Measurements from ENCODE around the gene GPR52. TPM values are rescaled to one million over a fixed set of nuclear protein-coding genes. Genes with fewer than 3 reads are reported as not detected.

The GPR52 gene
- total RNA-seq, 1 donor from 2014 or later = 1.1 TPM

- no peak for TF ChIP-seq CTCF (IDR thresholded peaks at IDR 0.05; ENCODE audit: partially characterized antibody, unreplicated experiment)
- H3K27ac Mint-ChIP-seq (ENCODE audit: unreplicated experiment) = no peak overlapping the region
- H3K4me1 Mint-ChIP-seq (ENCODE audit: low read depth, unreplicated experiment) = no peaks in the 10 kb centered on the region
- no peaks in the 10 kb centered on the region for H3K36me3 Mint-ChIP-seq (ENCODE audit: unreplicated experiment)
- no peak overlapping the region for H3K4me3 Mint-ChIP-seq (ENCODE audit: unreplicated experiment)
- DNase-seq = no peak
- no peaks in the 10 kb centered on the region for H3K27me3 Mint-ChIP-seq (ENCODE audit: unreplicated experiment)
- H3K9me3 Mint-ChIP-seq (ENCODE audit: unreplicated experiment) = peaks cover 3% of the 10 kb centered on the region
These were observed 1.2 kb downstream of the GPR52 start for GRCh38 chr1:174448974-174449373.

GRCh38 chr1:174451408-174451807 is 3.6 kb downstream of the GPR52 start:
- H3K9me3 Mint-ChIP-seq (ENCODE audit: unreplicated experiment) = no peaks in the 10 kb centered on the region
- no peak for DNase-seq

GRCh38 chr1:174465855-174466254 is 18.1 kb downstream of the GPR52 start:
- Mint-ChIP-seq H3K4me3 (ENCODE audit: unreplicated experiment) (no peak overlapping the region), H3K27ac (ENCODE audit: unreplicated experiment) (no peak overlapping the region), H3K9me3 (ENCODE audit: unreplicated experiment) (no peaks in the 10 kb centered on the region), H3K4me1 (ENCODE audit: low read depth, unreplicated experiment) (no peaks in the 10 kb centered on the region), H3K36me3 (ENCODE audit: unreplicated experiment) (no peaks in the 10 kb centered on the region), H3K27me3 (ENCODE audit: unreplicated experiment) (no peaks in the 10 kb centered on the region)
- no peak for TF ChIP-seq CTCF (IDR thresholded peaks at IDR 0.05; ENCODE audit: partially characterized antibody, unreplicated experiment)
- no peak for DNase-seq

More at GRCh38 chr1:174451408-174451807, 3.6 kb downstream of the GPR52 start:
- no peak for TF ChIP-seq CTCF (IDR thresholded peaks at IDR 0.05; ENCODE audit: partially characterized antibody, unreplicated experiment)
- H3K4me1 Mint-ChIP-seq (ENCODE audit: low read depth, unreplicated experiment) = no peaks in the 10 kb centered on the region
- H3K27me3 Mint-ChIP-seq (ENCODE audit: unreplicated experiment) = no peaks in the 10 kb centered on the region
- no peak overlapping the region for H3K27ac Mint-ChIP-seq (ENCODE audit: unreplicated experiment)
- no peak overlapping the region for H3K4me3 Mint-ChIP-seq (ENCODE audit: unreplicated experiment)
- no peaks in the 10 kb centered on the region for H3K36me3 Mint-ChIP-seq (ENCODE audit: unreplicated experiment)

- Mint-ChIP-seq H3K36me3 (ENCODE audit: unreplicated experiment) (no peaks in the 10 kb centered on the region), H3K9me3 (ENCODE audit: unreplicated experiment) (no peaks in the 10 kb centered on the region), H3K4me3 (ENCODE audit: unreplicated experiment) (no peak overlapping the region), H3K27ac (ENCODE audit: unreplicated experiment) (no peak overlapping the region), H3K4me1 (ENCODE audit: low read depth, unreplicated experiment) (no peaks in the 10 kb centered on the region), H3K27me3 (ENCODE audit: unreplicated experiment) (no peaks in the 10 kb centered on the region)
- TF ChIP-seq CTCF (IDR thresholded peaks at IDR 0.05; ENCODE audit: partially characterized antibody, unreplicated experiment) = no peak
- no peak for DNase-seq
These were observed 18.8 kb downstream of the GPR52 start for GRCh38 chr1:174466607-174467006.

GRCh38 chr1:174469052-174469451 is 21.3 kb downstream of the GPR52 start:
- Mint-ChIP-seq H3K27me3 (ENCODE audit: unreplicated experiment) (no peaks in the 10 kb centered on the region), H3K9me3 (ENCODE audit: unreplicated experiment) (no peaks in the 10 kb centered on the region), H3K4me1 (ENCODE audit: low read depth, unreplicated experiment) (no peaks in the 10 kb centered on the region), H3K36me3 (ENCODE audit: unreplicated experiment) (no peaks in the 10 kb centered on the region), H3K4me3 (ENCODE audit: unreplicated experiment) (no peak overlapping the region), H3K27ac (ENCODE audit: unreplicated experiment) (no peak overlapping the region)
- no peak for DNase-seq
- TF ChIP-seq CTCF (IDR thresholded peaks at IDR 0.05; ENCODE audit: partially characterized antibody, unreplicated experiment) = no peak
